Esophagus muscularis mucosa (tissue), 4 donors: ENCODE results near the gene SAP30.

Source experiments
- EP300 ChIP-seq: sonication (generic); formaldehyde crosslinking; IDR thresholded peaks from one replicate; pipeline ENCODE4 v1.6.1; 2017; ENCODE audit warnings: antibody characterized with exemption
- POLR2A ChIP-seq: fragments of 450-650 bp; IDR thresholded peaks from one replicate; pipeline ENCODE4 v1.6.1; 2017; ENCODE audit warnings: antibody characterized with exemption, moderate library complexity, mild to moderate bottlenecking, low read depth
- TF ChIP-seq, protein P1 (sequence below), 3 experiments: fragments of 200-600 bp in 2 of 3; fragments of 450-650 bp in 1 of 3; sonication (generic) in 2 of 3; IDR thresholded peaks; one replicate each; pipeline ENCODE4 v1.5.1; 2017 to 2019; ENCODE audit warnings: antibody characterized with exemption in 3 of 3, mild to moderate bottlenecking in 2 of 3, moderate library complexity in 1 of 3

DNA sequence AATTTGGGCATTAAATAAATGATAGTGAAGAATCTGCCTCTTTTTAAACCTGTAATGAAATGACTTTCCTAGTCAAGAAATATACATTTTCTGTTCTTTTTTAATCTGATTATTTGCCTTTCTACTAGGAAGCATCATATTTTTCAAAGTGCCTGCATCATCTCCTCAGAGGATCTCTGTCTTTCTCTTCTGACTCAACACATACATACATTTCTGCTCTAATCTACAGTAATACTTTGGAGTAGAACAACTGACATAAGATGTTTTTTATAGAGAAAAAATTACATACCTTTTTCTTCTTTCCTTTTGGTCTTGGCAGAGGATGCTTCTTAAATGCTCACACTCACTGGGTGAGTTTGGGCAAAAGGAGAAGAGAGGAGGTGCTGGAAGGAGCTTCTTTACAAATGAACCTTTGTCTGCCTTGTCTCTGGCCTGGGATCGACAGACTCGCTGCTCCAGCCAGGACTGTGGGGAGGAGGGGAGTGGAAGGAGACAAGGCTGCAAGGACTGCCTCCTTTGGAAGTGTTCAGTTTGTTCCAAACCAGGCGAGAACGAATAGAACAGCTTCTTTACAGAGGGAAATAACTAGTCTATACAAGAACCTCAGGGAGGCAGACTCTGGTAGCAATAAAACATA is 28.1 kb downstream of the SAP30 start, which contains the start of gene SCRG1:
- TF ChIP-seq, protein P1, sequence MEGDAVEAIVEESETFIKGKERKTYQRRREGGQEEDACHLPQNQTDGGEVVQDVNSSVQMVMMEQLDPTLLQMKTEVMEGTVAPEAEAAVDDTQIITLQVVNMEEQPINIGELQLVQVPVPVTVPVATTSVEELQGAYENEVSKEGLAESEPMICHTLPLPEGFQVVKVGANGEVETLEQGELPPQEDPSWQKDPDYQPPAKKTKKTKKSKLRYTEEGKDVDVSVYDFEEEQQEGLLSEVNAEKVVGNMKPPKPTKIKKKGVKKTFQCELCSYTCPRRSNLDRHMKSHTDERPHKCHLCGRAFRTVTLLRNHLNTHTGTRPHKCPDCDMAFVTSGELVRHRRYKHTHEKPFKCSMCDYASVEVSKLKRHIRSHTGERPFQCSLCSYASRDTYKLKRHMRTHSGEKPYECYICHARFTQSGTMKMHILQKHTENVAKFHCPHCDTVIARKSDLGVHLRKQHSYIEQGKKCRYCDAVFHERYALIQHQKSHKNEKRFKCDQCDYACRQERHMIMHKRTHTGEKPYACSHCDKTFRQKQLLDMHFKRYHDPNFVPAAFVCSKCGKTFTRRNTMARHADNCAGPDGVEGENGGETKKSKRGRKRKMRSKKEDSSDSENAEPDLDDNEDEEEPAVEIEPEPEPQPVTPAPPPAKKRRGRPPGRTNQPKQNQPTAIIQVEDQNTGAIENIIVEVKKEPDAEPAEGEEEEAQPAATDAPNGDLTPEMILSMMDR (IDR thresholded peaks at IDR 0.05), result no peak
- TF ChIP-seq POLR2A, result no peak
- no peak for TF ChIP-seq EP300
